T1000 (cell line): ENCODE measurements around the gene MRPL1.
"Not testable (repeated sequence)": the region's sequence is repeated elsewhere in the genome, so short reads cannot be mapped to it uniquely, and the experiment has no call there.

ENCODE experiments used
- DNase-seq: peaks from one replicate; lab custom pipeline; 2025; ENCODE audit warnings: mixed read lengths; lab: John Stamatoyannopoulos, UW

The MRPL1 gene

DNA sequence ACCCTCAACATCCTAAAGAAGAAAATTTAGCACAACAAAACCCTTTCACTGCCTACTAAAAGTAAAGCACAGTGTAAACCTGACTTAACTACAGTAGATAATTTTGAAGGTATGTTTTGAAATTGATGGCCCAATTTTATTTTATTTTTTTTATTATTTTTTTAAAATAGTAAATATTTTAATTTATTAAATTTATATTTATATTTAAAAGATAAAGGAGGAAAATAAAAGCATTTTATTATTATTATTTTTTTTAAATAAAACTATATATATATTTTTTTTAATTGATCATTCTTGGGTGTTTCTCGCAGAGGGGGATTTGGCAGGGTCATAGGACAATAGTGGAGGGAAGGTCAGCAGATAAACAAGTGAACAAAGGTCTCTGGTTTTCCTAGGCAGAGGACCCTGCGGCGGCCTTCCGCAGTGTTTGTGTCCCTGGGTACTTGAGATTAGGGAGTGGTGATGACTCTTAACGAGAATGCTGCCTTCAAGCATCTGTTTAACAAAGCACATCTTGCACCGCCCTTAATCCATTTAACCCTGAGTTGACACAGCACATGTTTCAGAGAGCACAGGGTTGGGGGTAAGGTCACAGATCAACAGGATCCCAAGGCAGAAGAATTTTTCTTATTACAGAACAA, 120.4 kb downstream of the MRPL1 start:
- DNase-seq, result not testable (repeated sequence)

DNA sequence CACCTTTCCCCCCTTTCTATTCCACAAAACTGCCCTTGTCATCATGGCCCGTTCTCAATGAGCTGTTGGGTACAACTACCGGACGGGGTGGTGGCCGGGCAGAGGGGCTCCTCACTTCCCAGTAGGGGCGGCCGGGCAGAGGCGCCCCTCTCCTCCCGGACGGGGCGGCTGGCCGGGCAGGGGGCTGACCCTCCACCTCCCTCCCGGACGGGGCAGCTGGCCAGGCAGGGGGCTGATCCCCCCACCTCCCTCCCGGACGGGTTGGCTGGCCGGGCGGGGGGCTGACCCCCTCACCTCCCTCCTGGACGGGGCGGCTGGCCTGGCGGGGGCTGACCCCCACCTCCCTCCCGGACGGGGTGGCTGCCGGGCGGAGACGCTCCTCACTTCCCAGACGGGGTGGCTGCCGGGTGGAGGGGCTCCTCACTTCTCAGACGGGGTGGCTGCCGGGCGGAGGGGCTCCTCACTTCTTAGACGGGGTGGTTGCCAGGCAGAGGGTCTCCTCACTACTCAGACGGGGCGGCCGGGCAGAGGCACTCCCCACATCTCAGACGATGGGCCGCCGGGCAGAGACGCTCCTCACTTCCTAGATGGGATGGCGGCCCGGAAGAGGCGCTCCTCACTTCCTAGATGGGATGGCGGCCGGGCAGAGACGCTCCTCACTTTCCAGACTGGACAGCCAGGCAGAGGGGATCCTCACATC, 121.1 kb downstream of the MRPL1 start:
- not testable (repeated sequence) for DNase-seq

DNA sequence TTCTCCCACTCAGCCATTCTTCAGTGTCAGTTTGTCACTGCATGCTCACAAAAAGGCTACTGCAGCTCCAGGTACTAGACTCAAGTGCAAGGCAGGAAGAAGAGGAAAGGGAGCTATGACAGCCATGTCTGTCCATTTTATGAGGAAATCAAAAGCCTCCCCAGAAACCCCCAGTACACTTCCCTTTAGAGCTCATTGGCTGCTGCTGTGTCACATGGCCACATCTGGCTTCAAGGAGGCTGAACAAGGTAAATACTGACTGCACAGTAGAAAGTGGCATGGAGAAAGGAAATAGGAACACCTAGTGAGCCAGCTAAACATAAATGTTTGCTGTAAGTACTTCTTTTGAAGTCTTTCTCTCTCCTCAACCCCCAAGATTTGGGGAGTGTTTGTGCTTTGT, 127.3 kb downstream of the MRPL1 start:
- DNase-seq, result no peak

DNA sequence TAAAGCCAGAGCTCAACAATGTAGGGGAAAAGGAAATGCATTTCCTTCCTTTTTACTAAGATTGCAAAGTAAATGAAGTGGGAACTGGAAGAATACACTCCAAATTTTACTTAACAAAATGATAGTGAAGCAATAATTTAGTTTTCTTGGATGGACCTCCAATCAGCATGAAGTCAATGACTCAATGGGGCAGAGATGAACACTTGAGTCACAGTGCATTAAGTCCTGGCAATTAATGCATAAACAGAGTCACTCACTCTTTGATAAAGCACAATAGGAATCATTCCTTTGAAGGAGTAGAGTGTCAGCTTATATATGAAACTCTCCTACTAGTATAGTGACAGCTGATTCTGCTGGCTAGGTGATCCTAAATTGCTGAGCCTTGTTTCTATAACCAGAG, 127.8 kb downstream of the MRPL1 start:
- DNase-seq, result no peak

DNA sequence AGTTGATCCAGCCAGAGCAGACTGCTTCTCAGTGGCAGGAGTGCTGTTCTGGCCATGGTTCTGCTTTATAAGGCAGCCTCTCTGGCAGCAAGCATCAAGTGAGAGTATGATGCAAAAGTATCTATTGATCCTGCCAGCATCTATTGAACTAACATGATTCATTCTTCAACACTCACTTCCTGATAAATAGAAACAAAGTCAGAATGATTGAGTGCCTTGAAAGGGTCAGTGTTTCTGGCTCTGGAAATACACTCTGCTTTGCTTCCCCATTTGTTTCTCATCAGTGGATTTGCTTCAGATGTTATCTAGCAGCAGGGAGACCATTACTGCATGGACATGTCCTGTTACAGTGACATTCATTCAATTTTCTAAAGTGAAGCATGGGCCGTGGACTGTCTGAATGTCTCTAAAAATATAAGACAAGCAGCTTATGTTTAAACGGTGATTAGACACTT, 128.3 kb downstream of the MRPL1 start:
- no peak for DNase-seq

DNA sequence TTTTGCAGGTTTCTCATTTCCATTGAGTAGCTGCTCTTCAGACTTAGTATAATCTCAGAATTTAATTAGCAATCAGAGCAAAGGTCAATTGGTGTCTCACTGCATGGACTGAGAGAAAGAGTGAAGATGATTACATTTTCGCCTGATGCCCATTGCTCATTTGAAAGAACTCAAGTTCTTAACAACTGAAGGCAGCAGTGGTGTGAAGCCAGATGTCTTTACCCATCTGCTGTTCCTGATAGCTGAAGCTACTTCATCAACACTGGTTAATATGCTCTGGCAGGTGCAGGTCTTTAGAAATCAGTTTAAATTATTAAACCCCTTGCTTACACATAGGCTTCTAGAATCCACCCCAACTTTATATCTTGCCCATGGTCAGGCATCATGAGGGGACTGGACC, 130.0 kb downstream of the MRPL1 start:
- no peak for DNase-seq

DNA sequence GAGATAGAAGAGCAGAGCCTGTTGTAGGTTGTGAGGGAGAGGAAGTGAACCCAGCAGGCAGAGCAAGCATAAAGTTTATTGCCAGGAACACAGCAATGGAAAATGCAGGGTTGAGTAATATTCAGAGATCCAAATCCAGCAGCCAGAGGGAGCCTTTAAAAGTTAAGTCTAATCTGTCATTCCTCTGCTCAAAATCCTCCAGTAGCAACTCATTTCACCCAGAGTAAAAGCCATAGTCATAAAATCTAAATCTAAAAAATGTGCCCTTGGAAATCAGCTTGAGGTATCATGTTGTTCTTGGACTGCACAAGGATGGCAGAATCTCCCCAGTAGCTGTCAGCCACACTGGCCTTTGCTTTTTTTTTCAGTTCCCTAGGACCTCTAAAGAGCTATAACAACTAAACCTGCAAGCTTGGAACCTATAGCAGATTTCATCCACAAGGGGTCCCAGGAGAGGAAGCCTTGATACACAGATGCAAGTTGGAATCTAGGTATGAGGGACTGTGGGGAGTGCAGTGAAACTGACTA, 131.6 kb downstream of the MRPL1 start:
- no peak for DNase-seq

DNA sequence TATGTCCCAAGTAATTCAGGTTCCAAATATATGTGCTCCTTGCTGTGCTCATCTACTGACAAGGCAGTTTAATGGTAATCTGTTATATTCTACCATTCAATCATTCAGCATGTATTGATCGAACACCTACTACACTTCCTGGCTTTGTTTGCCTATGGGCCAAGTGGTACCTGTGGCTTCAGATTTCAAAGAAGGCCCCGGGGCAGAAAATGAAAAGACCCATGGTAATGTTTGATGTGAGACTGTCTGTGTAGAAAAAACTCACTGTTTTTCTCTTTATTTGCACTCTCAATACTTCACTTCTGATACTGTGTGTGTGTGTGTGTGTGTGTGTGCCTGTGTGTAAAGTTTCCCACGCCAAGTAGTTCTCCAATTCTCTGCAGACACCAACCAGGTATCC, 133.4 kb downstream of the MRPL1 start:
- DNase-seq, result no peak

DNA sequence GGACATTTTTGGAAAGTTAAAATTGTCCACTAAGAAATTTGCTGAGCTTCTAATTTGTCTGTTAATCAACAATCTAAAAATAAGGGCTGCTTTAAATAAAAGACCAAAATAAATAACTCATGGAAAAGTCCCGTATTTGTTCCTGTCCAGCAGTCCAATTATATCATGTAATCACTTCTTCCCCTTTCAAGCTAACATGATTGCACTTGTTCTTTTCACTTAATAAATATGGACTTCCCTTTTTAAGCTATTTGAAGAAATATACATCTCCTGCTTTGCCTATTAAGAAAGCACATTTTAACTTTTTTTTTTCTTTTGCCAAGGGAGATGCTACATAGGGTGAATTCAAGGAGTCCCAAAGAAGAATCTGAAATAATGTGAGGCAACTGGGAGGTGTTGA, 138.9 kb downstream of the MRPL1 start:
- DNase-seq, result no peak

DNA sequence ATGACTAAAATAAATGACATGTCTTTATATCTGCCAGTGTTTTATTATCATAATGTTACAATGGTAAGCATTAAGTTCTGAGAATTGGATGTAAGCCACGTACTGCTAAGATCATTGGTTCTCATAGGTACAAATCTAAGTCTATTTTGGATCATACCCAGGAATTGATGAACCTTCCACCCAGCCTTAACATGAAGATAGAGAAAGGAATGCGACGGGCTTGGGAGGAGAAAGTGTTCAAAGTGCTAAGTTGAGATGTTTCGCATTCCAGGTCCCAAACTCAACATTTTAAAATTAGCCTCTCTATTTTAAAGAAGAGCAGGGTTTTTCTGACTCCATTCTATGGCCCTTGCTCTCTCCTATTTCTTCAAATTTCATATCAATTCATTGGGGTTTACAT, 139.6 kb downstream of the MRPL1 start:
- DNase-seq, result no peak
